Endodermal cell (in vitro differentiated cells): Measurements from ENCODE around the gene ARHGAP42. TPM values are rescaled to one million over a fixed set of nuclear protein-coding genes. Genes with fewer than 3 reads are reported as not detected.

Experiments used
- DNase-seq: peaks from one replicate; pipeline ENCODE4 v3.0.0-alpha.2; 2017
- H3K27ac ChIP-seq: 2 replicates; pipeline ENCODE4 v1.5.1; 2013; ENCODE audit warnings: mild to moderate bottlenecking, low read depth, low read length, moderate library complexity
- H3K27me3 ChIP-seq: 2 replicates; pipeline ENCODE4 v1.6.1; 2013; ENCODE audit warnings: mild to moderate bottlenecking, low read length, moderate library complexity; ENCODE audit not compliant: insufficient read depth, control insufficient read depth, poor library complexity, severe bottlenecking
- H3K36me3 ChIP-seq: 2 replicates; pipeline ENCODE4 v1.7.0; 2013; ENCODE audit warnings: mild to moderate bottlenecking, low read length, moderate library complexity; ENCODE audit not compliant: control insufficient read depth, insufficient read depth
- H3K4me1 ChIP-seq: one replicate; pipeline ENCODE4 v1.7.0; 2013; ENCODE audit warnings: low read length; ENCODE audit not compliant: control insufficient read depth, insufficient read depth
- H3K4me3 ChIP-seq: 2 replicates; pipeline ENCODE4 v1.5.1; 2013; ENCODE audit warnings: mild to moderate bottlenecking, low read length, moderate library complexity
- H3K9ac ChIP-seq: 2 replicates; pipeline ENCODE4 v1.6.1; 2013; ENCODE audit warnings: mild to moderate bottlenecking, low read length, moderate library complexity; ENCODE audit not compliant: poor library complexity, severe bottlenecking; ENCODE audit errors: extremely low read depth
- H3K9me3 ChIP-seq: 2 replicates; pipeline ENCODE4 v1.6.1; 2013; ENCODE audit warnings: mild to moderate bottlenecking, low read length, moderate library complexity; ENCODE audit not compliant: control insufficient read depth
- H3K27ac Mint-ChIP-seq: 2 replicates; pipeline ENCODE4 v1.8.0; 2020; ENCODE audit warnings: mixed read lengths
- H3K27me3 Mint-ChIP-seq: 2 replicates; pipeline ENCODE4 v1.8.0; 2021; ENCODE audit warnings: mild to moderate bottlenecking, mixed read lengths; ENCODE audit not compliant: insufficient read depth
- H3K36me3 Mint-ChIP-seq: 2 replicates; pipeline ENCODE4 v1.8.0; 2020; ENCODE audit warnings: low read depth, mixed read lengths
- H3K4me1 Mint-ChIP-seq: 2 replicates; pipeline ENCODE4 v1.8.0; 2020; ENCODE audit warnings: mixed read lengths
- H3K4me3 Mint-ChIP-seq: 2 replicates; pipeline ENCODE4 v1.8.0; 2020; ENCODE audit warnings: mild to moderate bottlenecking, moderate library complexity, mixed read lengths
- H3K9me3 Mint-ChIP-seq: 2 replicates; pipeline ENCODE4 v1.8.0; 2020; ENCODE audit warnings: mild to moderate bottlenecking, mixed read lengths
- WGBS, 2 experiments: methylation state at CpG; one replicate each; pipeline versions ENCODE4 v1.1.5 to v1.1.7; 2013; ENCODE audit warnings: missing lambda C conversion rate in 2 of 2, mixed read lengths in 1 of 2; ENCODE audit not compliant: insufficient coverage in 1 of 2, insufficient read length in 1 of 2; 5-methylcytosine and 5-hydroxymethylcytosine counted together
- total RNA-seq, 2 donors: library from RNA; stranded (reverse); fragmentation: NEBNext Ultra II Directional in 1 of 2; extraction: Animal tissue kit (Norgen Biotek cat#: 25700) in 1 of 2; gene quantifications; 2 replicates in 1 of 2; 3 replicates in 1 of 2; pipeline ENCODE4 v1.2.1, GENCODE V29; 2021
- TF ChIP-seq, protein P1 (sequence below): fragments of 200-600 bp; sonication (generic); conservative IDR thresholded peaks from 2 replicates; pipeline ENCODE4 v1.5.0; 2021; ENCODE audit warnings: antibody characterized with exemption, mild to moderate bottlenecking

ARHGAP42 gene
- total RNA-seq, 2 donors from 2014 or later = 164 to 176 TPM

DNA sequence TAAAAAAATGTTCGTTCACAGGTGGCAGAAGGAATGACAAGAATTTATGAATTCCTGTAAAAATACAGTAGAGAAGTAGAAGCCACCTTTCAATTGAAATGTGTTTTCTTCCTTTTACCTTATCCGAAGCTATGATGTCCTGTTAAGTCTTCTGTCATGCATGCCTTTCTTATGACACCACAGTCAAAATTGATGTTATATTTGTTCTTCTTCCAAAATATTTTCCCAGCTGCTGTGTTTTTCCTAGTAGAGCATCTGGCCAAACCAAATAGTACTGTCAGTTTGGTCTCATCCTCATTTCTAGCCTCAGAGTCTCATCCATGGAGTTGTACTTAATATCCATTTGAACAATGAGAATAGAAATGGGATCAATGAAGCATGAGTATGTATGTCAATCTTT lies 236.5 kb downstream of the ARHGAP42 start:
- Mint-ChIP-seq H3K4me3 (no peak overlapping the region), H3K27ac (no peak overlapping the region), H3K9me3 (no peaks in the 10 kb centered on the region), H3K27me3 (no peaks in the 10 kb centered on the region), H3K36me3 (peaks cover 15% of the 10 kb centered on the region), H3K4me1 (peaks cover 19% of the 10 kb centered on the region)
- Histone ChIP-seq H3K9ac (no peak overlapping the region), H3K9me3 (no peaks in the 10 kb centered on the region), H3K27me3 (no peaks in the 10 kb centered on the region), H3K4me3 (no peak overlapping the region), H3K36me3 (peaks cover 36% of the 10 kb centered on the region), H3K4me1 (peaks cover 2% of the 10 kb centered on the region), H3K27ac (no peak overlapping the region)
- TF ChIP-seq, protein P1, sequence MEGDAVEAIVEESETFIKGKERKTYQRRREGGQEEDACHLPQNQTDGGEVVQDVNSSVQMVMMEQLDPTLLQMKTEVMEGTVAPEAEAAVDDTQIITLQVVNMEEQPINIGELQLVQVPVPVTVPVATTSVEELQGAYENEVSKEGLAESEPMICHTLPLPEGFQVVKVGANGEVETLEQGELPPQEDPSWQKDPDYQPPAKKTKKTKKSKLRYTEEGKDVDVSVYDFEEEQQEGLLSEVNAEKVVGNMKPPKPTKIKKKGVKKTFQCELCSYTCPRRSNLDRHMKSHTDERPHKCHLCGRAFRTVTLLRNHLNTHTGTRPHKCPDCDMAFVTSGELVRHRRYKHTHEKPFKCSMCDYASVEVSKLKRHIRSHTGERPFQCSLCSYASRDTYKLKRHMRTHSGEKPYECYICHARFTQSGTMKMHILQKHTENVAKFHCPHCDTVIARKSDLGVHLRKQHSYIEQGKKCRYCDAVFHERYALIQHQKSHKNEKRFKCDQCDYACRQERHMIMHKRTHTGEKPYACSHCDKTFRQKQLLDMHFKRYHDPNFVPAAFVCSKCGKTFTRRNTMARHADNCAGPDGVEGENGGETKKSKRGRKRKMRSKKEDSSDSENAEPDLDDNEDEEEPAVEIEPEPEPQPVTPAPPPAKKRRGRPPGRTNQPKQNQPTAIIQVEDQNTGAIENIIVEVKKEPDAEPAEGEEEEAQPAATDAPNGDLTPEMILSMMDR = no peak
- 91 to 100% methylated on average over 2 of the region's 2 CpGs for WGBS, 2 experiments
- DNase-seq = no peak

DNA sequence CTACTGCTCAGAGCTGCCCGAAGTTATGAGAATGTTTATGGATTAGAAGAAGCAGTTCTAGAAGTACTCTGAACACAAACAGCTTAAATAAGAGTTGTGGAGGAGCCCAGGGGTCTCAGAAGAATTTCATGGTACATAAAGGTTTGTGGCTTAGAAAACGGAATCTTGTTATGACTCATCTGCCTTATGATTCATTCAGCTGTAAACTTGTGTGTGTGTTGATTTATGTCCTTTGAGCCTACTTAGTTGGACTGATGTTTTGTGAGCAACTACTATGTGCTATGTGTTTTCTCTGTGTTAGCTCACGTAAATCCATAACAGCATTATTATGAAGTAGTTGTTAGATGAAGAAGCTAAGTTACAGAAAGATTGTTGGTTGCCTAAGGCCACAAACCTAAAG lies 238.8 kb downstream of the ARHGAP42 start:
- Mint-ChIP-seq H3K36me3 (peaks cover 9% of the 10 kb centered on the region), H3K4me1 (peaks cover 14% of the 10 kb centered on the region), H3K4me3 (no peak overlapping the region), H3K27me3 (no peaks in the 10 kb centered on the region), H3K9me3 (no peaks in the 10 kb centered on the region), H3K27ac (no peak overlapping the region)
- Histone ChIP-seq H3K27ac (no peak overlapping the region), H3K27me3 (no peaks in the 10 kb centered on the region), H3K36me3 (peaks cover 27% of the 10 kb centered on the region), H3K9ac (no peak overlapping the region), H3K9me3 (no peaks in the 10 kb centered on the region), H3K4me1 (peaks cover 2% of the 10 kb centered on the region), H3K4me3 (no peak overlapping the region)
- 89 to 90% methylated on average over 2 to 3 of the region's 3 CpGs for WGBS, 2 experiments
- TF ChIP-seq, protein P1 = no peak
- DNase-seq = no peak

DNA sequence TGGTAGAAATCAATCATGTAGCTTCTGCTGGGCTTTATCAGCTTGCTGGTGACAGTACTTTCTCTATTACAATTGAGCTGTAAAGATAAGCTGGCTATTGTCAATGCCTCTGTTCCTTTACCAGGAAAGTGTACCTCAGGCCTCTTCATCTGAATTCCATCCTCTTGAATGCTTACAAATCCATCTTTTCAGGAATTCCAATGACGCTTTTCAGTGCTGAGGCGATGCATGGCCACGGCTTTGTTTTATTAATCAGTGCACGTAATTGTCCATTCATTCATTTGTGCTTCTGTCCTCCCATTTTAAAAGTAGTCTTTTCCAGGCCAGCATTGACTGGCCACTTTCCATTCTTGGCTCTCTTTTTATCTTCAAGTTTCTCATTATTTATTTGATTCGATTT lies 240.5 kb downstream of the ARHGAP42 start:
- no peak overlapping the region for H3K27ac ChIP-seq
- WGBS, 2 experiments = 70 to 78% methylated on average over 4 to 5 of the region's 5 CpGs
- no peak overlapping the region for H3K4me3 ChIP-seq
- no peaks in the 10 kb centered on the region for H3K27me3 ChIP-seq
- TF ChIP-seq, protein P1 = no peak
- H3K4me3 Mint-ChIP-seq = no peak overlapping the region
- DNase-seq = no peak
- H3K9me3 ChIP-seq = no peaks in the 10 kb centered on the region
- H3K36me3 ChIP-seq = peaks cover 21% of the 10 kb centered on the region
- no peak overlapping the region for H3K9ac ChIP-seq
- H3K27me3 Mint-ChIP-seq = no peaks in the 10 kb centered on the region
- peaks cover 10% of the 10 kb centered on the region for H3K4me1 Mint-ChIP-seq
- no peaks in the 10 kb centered on the region for H3K9me3 Mint-ChIP-seq
- no peaks in the 10 kb centered on the region for H3K4me1 ChIP-seq
- H3K36me3 Mint-ChIP-seq = peaks cover 5% of the 10 kb centered on the region
- no peak overlapping the region for H3K27ac Mint-ChIP-seq
